GM18873 (cell line): ENCODE measurements around the gene FAT2.
"Not testable (repeated sequence)": the region's sequence is repeated elsewhere in the genome, so short reads cannot be mapped to it uniquely, and the experiment has no call there.

Experiments
- ATAC-seq: cut with Tn5 transposase; IDR thresholded peaks from one replicate; pipeline ENCODE4 v1.9.1; 2021; ENCODE audit warnings: mild to moderate bottlenecking, moderate library complexity, moderate number of reproducible peaks; ENCODE audit not compliant: unreplicated experiment, low FRiP score

Gene FAT2

DNA sequence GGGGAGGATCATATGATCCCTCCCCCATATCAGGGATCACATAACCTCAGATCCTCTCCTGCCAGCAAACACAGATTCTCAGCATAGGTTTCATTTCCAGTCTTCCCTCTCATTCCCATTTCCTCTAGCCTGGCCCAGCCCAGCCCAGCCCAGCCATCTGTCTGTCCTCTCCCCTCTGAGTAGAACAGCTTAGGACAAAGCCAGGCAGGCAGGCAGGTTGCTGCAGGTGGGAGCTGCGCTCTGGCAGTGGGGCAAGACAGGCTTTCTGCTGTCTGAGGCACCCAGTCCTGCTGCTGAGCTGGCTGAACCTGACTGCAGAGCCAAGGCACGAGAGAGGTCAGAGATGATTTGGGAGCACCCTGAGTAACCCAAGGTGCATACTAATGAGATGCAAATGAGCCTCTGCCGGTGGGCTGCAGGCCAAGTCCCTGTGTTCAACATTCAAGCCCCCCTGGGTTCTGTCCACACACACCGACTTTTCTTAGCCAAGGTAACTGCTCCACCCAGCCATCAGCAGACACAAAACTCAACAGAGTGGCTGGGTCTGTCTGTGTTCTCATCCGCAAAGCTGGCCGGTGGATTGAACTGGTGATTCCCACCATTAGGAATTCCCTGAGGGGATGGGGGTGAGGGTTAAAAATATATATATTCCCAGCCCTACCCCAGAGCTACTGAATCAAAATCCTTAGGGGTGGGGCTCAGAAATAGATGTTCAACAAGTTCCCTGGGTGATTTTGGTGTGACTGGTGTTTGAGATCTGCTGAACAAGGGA is 9.1 kb downstream of the FAT2 start:
- no peak for ATAC-seq

DNA sequence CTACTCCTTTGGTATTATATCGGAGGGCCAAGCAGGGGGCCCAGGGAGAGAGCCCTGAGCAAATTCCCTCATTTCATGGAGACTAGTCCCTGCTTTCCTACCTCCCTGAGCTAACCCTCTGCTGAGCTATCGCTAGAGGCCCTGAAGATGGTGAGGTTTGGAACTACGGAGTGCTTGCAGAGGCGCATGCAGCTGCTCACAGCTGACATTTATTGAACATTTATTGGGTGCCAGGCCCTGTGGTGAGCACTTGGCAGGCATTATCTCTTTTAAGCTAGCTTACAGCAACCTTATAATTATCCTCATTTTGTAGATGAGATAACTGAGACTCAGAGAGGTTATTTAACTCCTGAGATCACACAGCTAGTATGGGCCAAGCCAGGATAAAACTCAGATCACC is 9.8 kb downstream of the FAT2 start:
- no peak for ATAC-seq

DNA sequence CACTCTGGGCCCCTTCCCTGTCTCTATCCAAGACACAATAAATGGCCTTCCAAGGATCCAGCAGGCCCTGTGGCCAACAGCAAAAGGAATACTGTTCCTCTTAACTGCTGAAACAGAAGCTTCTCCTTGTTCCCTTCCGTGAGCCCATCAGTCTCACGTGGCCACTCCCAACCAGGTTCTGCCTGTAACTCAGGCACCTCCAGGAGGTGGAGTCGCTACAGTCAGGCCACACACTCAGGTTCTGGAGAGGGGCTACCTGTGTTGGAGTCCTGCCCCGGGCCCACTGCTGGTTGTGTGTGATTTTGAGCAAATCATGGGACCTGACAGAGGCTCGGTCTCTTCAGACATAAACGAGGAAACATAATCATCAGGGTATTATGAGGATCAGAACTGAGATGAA is 10.3 kb downstream of the FAT2 start:
- no peak for ATAC-seq

DNA sequence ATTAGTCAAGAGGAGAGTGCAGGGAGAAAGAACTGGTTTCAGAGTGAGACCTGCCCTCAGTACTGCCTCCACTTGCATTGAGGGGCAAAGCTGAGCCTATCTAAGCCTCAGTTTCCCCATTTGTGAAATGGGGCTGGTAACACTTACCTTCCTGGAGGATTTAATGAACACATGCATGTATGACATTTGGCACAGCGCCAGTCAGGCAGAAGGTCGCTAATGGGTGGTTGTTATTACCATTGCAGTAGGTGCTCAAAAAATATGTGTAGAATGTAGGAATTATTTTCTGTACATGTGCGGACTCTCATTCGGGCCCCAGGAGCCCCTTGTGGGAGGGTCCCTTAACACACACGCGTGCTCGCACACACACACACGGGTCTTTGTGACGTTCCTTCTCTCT is 10.9 kb downstream of the FAT2 start:
- ATAC-seq = no peak

DNA sequence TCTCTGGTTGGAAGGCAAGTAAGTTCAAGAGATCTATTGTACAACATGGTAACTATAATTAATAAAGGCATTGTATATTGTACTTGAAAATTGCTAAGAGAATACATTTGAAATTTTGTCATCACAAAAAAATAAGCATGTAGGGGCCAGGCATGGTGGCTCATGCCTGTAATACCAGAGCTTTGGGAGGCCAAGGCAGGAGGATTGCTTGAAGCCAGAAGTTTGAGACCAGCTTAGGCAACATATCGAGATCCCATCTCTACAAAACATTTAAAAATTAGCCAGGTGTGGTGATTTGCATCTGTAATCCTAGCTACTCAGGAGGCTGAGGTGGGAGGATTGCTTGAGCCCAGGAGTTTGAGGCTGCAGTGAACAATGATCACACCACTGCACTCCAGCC is 12.0 kb downstream of the FAT2 start:
- ATAC-seq = not testable (repeated sequence)

DNA sequence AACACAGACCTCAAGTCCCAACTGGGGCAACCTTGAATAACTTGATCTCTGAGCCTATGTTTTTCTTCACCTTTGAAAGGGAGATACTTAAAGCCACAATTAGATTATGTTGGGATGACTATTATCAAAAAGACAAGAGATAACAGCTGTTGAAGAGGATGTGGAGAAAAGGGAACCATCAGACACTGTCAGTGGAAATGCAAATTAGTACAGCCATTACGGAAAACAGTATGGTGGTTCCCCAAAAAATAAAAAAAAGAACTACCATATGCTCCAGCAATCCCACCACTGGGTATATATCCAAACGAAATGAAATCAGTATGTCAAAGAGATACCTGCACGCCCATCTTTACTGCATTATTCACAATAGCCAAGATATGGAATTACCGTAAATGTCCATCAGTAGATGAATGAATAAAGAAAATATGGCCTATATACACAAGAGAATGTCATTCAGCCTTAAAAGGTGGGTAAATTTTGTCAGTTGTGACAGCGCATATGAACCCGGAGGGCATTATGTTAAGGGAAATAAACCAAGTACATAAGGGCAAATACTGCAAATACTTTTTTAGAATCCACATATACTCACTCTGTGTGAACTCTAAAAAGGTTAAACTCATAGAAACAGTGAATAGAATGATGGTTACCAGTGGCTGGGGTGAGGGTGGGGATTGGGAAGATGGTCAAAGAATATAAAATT is 12.7 kb downstream of the FAT2 start:
- ATAC-seq = no peak

DNA sequence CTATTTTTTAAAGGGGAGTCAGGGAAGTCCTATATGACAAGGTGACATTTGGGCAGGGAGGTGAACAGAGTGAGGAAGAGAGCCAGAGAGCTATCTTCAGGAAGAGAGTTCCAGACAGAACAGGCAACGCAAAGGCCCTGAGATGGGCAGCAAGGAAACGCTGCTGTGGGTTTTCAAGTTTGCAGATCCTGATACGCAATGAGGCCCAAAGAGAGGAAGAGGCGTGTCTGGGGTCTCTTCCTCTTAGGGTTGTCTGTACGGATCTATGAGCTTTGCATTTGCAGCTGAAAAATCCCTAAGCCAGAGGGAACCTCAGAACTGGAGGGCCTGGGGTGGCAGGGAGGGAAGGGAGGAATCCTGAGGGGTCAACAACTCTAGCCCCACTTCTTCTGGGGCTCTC is 13.6 kb downstream of the FAT2 start:
- ATAC-seq = no peak

DNA sequence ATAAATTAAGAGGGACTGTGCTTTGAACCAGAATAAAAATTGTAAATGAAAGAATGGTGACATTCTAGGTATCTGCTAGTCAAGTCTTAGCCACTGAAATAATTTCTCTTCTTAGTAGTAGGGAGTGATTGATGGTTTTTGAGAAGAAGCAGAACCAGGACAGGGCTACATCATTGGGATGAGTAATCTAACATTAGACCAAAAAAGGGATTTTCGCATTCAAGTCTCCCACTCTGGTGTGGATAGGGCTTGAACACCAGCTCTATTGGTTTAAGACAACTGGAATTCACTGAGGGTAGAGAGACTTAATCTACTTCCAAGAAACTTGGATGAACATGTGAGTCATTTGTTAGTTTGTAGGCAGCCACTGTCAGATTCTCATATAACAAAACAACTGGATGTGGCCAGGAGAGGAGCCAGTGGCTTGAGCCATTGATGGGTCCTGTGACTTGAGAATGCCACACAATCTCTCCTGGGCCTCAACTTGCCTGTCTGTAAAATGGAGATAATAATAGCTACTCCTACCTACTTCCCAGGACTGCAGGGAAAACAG is 16.6 kb downstream of the FAT2 start:
- ATAC-seq = no peak

DNA sequence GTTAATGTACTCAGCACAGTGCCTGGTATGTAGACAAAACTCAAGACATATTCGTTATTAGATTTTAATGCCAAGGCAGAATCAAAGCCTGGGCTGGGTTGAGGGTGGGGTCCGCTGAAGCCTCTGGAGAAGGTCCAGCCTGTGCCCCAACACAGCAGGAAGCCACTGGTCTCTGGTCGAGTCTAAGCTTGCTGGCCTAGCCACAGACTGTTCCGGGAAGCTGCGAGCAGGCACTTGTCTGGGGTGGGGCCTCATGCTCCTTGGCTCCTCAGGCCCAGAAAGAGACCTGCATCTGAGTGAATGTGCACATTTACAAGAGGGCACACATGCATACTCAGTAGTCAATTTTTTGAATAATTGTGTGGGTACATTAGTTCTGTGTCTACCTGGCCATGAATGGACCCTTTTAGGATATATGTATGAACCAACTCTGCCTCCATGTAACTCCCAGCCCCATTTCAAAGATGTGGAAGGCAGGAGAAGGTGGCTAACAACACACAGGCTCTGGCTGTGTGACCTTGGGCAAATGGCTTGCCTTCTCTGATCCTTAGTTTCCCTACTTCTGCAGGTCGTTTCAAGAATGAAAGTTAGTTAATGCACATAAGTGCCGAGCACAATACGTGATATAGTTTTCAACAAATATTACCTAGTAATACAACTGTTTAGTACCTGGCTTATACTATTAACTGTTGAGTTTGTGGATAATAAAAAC is 18.3 kb downstream of the FAT2 start:
- ATAC-seq = no peak

DNA sequence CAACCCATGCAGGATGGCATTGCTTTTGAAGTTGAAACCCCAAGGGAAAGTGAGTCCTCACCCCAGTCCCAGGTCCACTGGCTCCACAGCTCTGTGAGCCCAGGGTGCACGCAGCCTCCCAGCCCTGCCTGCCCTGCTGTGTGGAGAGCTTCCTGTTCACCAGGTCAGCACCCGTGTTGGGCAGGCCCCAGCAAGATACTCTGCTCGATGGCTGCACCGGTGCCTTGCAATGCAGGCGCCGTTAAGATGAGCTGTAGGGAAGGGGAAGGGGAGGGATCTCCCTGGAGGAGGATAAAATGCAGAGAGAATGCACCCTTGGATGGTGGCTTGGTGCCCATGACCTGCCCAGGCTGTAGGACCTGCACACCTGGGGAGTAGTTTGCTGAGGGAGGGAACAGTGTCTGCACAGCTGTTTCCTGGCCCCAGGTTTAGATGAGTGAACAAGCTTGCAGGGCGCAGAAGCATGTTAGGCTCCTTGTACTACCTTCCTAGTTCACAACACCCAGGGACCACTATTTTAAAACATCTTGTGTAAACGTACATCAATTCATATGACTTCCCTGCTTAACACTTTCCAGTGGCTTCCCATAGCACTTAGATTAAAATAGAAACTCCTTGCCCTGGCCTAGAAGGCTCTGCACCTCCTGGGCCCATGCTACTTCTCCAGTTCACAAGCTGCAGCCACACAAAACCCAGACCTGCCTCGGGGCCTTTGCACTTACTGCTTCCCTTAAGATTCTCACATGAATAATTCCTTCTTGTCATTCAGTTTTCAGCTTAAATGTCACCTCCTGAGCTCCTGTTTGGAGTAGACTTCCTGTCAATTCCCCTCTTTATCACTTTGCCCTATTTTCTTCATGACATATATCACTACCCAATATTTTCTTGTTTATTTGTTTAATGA is 19.6 kb downstream of the FAT2 start:
- no peak for ATAC-seq

DNA sequence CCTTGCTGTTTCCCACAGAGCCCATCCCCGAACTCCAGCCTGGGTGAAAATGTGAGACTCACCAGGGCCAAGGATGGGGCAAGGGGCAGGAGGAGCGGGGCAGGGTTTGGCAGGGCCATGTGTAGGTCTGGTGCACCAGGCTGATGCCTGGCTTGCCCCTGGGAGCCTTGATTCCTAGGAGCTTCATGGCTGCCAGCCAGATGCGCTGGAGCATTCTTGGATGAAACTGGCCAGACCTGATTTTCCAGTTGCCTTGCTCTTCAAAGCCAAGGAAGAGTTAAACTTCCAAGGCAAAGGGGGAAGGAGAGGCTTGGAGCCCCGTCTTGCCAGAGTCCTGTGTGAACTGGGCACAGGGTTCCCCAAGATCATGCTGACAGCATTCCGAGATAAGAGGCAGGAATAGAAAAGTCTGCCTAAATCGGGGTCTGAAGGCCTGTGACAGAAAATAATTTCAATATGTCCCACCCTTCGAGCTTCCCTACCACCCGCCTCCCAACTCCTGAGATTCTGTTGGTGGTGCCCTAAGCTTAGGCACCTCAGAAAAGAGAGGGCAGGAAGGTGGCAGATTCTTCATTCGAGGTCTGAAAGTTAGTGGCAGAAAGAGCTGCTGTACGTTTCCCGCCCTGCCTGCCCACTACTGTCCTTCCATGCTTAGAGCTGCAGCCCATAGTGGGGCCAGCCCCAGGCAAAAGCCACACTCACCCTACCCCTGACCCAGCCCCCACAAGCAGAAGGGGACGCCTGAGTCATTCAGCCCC is 20.4 kb downstream of the FAT2 start:
- ATAC-seq = no peak

DNA sequence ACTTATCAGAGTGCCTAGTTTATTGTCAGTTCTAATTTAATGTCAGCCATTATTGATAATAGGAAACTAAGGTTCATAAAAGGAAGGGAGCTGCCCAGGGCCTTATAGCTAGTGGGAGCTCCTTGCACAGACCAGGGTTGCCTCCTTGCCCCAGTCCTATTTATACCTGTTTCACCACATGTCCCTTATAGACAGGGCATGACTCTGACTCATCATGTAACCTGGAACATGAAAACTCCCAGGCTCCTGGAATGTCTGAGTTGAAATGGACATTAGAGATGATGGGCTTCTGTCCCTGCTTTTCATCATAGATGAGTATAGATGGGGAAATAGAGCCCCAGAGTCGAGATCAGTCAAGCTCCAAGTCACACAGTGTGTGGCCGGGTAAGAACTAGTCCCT is 21.1 kb downstream of the FAT2 start:
- ATAC-seq = no peak

DNA sequence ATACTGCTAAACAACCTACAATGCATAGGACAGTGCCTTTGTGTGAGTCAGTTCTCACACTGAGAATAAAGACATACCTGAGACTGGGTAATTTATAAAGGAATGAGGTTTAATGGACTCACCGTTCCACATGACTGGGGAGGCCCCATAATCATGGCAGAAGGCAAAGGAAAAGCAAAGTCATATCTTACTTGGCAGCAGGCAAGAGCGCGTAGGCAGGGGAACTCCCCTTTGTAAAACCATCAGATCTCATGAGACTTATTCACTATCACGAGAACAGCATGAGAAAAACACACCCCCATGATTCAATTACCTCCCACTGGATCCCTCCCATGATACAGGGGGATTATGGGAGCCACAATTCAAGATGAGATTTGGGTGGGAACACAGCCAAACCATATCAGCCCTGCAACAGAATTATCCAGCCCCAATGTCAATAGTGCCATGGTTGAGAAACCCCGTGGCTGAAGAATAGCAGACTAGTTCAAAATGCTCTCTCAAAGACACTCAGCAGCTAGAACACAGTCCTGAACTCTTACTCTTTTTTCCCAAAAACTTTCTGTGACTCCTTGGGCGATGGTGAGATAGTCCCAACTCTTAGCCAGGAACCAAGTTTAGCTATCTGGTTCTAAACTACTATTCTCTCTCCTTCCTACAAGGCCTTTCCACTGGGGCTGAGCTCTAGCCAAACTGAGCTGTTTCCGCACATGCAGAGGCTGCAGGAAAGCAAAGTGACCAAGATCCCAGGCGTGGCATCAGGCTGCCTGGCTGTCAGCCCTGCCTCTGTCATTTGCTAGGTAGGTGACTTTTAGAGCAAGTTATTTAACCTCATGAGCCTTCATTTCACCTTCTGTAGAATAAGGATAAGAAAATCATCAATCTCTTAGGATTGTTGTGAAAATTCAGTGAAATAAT is 21.7 kb downstream of the FAT2 start:
- ATAC-seq = no peak

DNA sequence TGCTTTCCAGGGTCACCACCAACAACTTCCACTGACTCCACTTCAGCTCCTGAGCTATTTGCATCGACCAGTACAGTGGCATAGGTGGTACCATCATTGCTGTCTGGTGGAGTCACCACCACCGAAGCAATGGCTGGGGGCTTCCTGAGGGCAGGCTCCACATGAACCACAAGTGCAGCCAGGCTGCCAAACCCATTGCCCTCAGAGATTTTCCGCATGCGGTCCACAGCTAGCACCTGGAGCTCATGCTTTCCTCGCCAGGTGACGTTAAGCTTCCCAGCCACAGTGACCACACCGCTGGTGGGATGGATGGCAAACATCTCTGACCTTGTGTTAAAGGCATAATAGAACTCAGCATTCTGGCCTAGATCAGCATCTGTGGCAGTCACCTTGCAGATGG is 23.1 kb downstream of the FAT2 start:
- no peak for ATAC-seq

DNA sequence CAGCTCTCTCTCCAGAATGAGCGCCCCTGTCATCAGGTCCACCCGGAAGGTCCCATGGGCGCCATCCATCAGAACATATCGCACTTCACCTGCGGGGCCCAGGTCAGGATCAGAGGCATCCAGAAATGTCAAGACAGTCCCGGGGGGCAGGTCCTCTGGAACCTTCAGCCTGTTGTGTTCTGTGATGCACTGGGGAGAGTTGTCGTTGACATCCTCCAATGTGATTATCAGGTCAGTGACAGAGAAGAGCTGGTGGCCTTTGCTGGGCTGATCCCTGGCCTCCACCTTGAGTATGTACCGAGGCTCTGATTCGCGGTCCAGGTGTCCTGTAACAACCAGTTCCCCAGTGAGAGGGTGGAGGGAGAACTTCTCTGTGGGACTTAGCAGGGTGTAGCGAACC is 25.2 kb downstream of the FAT2 start:
- ATAC-seq = no peak

DNA sequence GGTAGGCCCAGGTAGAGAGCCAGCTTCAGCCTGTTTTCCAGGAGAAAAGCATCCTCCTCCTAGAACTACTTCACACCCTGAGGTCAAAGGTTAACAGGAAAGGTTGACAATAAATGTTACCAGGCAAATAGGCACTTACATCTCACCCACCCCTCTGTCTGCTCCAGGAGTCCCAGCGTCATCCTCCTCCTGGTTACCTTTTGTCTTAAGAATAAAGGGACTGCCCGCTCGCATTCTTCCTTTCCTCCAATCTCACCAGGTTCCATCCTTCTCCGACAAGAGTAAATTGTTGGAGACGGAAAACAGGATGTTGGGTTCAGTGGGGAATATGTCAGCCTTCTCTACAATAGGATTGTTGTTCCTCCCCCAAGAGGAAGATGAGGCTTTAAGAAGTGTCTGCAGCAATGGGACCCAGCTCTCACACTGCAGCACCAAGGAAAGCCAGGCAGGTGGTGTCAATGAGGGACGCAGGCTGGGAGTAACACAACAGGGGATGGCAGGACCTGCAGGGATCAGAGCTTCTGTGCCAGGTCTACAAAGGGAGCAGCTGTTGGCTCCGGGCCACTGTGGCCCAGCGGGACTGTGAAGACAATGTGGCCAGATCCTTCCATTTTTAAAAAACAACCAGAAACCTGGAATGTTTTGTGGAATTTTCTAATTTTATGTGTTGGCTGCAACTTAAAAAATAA is 29.0 kb downstream of the FAT2 start:
- no peak for ATAC-seq

DNA sequence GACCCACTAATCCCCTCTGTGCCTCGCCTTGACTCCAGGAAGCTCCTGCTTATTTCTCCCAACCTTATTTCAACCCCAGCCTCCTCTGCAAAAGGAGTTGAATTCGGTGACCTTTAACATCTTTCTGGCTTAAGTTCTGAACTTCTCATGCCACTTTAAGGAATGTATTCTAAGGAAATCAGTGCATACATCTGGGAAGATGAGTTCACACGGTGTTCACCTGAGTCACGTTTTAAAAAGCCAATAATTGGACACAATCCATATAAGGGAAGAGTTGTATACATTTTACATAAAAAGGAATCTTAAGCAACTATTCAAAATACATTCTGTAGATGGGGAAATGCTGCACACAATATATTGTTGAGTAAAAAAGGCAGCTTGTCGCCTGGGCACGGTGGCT is 33.2 kb downstream of the FAT2 start:
- no peak for ATAC-seq

DNA sequence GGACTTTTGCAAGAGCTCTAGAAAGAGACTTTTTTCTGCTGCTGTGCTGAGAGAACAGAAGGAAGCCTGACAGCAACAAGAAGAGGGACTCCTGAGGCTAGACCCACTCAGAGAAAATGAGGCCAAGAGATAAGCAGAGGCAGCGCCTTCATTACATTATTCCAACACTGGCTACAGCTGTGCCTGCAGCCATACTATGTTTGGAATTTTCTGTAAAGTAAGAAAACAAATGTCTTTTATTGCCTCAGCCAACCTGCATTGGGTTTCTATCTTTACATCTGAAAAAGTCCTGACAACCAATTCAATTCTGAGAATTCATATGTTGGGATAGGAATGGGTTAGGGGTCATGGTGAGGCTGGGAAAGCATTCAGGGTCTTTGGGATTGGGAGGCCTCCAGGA is 33.7 kb downstream of the FAT2 start:
- no peak for ATAC-seq
